ENCODE measurements around the gene NENF. TPM values are rescaled to one million over a fixed set of nuclear protein-coding genes. Genes with fewer than 3 reads are reported as not detected.

The NENF gene
- polyA plus RNA-seq, 1 of the 3 experiments (the other 2 are of a cell fraction): 78.7 TPM

- Histone ChIP-seq H3K27me3 (ENCODE audit: insufficient read depth) (no peaks in the 10 kb centered on the region), H3K79me2 (ENCODE audit: insufficient read depth) (no peaks in the 10 kb centered on the region), H4K20me1 (ENCODE audit: insufficient read depth) (no peaks in the 10 kb centered on the region), H2AFZ (ENCODE audit: low read depth) (no peak overlapping the region), H3K36me3 (replicated peaks in 1 of 2; ENCODE audit: control insufficient read depth in 1 of 2, insufficient read depth in 2 of 2, low read length in 1 of 2) (no peaks in the 10 kb centered on the region), H3F3A (replicated peaks; ENCODE audit: insufficient read depth) (no peaks in the 10 kb centered on the region), H3K4me1 (ENCODE audit: control insufficient read depth in 1 of 2, insufficient read depth in 2 of 2, low read depth in 1 of 2, low read length in 1 of 2) (peaks cover 0 to 5% of the 10 kb centered on the region in 2 experiments; a peak in 1 of 4 replicates), H3K9ac (no peak overlapping the region), H3K4me2 (no peak overlapping the region), H3K9me3 (no peaks in the 10 kb centered on the region), H3K27ac (ENCODE audit: low read depth in 2 of 2, low read length in 1 of 2) (no peak overlapping the region), H3K4me3 (ENCODE audit: low read depth in 2 of 2, low read length in 1 of 2) (no peak overlapping the region), H3K9me2 (no peaks in the 10 kb centered on the region)
- ChIA-PET POLR2A (no interaction called here), CTCF (interaction anchor here (0.8 to 8.4 kb wide), 4 partner anchors 9 to 398 kb away, joined by 4 to 187 read pairs (median 70); no protein-coding TSS in a partner anchor)
- WGBS (ENCODE audit: low lambda C conversion rate): 66% methylated on average over 3 of the region's 5 CpGs
- DNase-seq: no peak
- TF ChIP-seq GABPA (IDR thresholded peaks at IDR 0.05; ENCODE audit: low read depth) (no peak), FOXM1 (IDR thresholded peaks at IDR 0.05; ENCODE audit: low read depth) (no peak), EZH2phosphoT487 (IDR thresholded peaks at IDR 0.05; ENCODE audit: borderline replicate concordance, low read depth) (no peak), POLR2AphosphoS5 (IDR thresholded peaks at IDR 0.05; ENCODE audit: low read depth, low read length) (no peak), GATA2 (CRISPR knock-in tag; IDR thresholded peaks at IDR 0.05) (no peak), CHD2 (IDR thresholded peaks at IDR 0.05; ENCODE audit: low read length, partially characterized antibody) (no peak)
- TF ChIP-seq, protein P1, sequence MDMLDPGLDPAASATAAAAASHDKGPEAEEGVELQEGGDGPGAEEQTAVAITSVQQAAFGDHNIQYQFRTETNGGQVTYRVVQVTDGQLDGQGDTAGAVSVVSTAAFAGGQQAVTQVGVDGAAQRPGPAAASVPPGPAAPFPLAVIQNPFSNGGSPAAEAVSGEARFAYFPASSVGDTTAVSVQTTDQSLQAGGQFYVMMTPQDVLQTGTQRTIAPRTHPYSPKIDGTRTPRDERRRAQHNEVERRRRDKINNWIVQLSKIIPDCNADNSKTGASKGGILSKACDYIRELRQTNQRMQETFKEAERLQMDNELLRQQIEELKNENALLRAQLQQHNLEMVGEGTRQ (IDR thresholded peaks at IDR 0.05; ENCODE audit: borderline replicate concordance, low read depth, low read length): no peak
- TF ChIP-seq, protein P2, sequence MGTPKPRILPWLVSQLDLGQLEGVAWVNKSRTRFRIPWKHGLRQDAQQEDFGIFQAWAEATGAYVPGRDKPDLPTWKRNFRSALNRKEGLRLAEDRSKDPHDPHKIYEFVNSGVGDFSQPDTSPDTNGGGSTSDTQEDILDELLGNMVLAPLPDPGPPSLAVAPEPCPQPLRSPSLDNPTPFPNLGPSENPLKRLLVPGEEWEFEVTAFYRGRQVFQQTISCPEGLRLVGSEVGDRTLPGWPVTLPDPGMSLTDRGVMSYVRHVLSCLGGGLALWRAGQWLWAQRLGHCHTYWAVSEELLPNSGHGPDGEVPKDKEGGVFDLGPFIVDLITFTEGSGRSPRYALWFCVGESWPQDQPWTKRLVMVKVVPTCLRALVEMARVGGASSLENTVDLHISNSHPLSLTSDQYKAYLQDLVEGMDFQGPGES (IDR thresholded peaks at IDR 0.05; ENCODE audit: low read depth, low read length): no peak
Observed at GRCh38 chr1:212459656-212460055, 26.9 kb downstream of the NENF start.

GRCh38 chr1:212460376-212460775 lies 27.7 kb downstream of the NENF start:
- Histone ChIP-seq H3K9me2 (no peaks in the 10 kb centered on the region), H3K4me3 (ENCODE audit: low read depth in 2 of 2, low read length in 1 of 2) (no peak overlapping the region), H3K9me3 (no peaks in the 10 kb centered on the region), H3K9ac (no peak overlapping the region), H2AFZ (ENCODE audit: low read depth) (no peak overlapping the region), H4K20me1 (ENCODE audit: insufficient read depth) (no peaks in the 10 kb centered on the region), H3K27me3 (ENCODE audit: insufficient read depth) (no peaks in the 10 kb centered on the region), H3K4me2 (no peak overlapping the region), H3K79me2 (ENCODE audit: insufficient read depth) (no peaks in the 10 kb centered on the region), H3F3A (replicated peaks; ENCODE audit: insufficient read depth) (no peaks in the 10 kb centered on the region), H3K4me1 (ENCODE audit: control insufficient read depth in 1 of 2, insufficient read depth in 2 of 2, low read depth in 1 of 2, low read length in 1 of 2) (peaks cover 0 to 5% of the 10 kb centered on the region in 2 experiments; a peak in 1 of 4 replicates), H3K36me3 (replicated peaks in 1 of 2; ENCODE audit: control insufficient read depth in 1 of 2, insufficient read depth in 2 of 2, low read length in 1 of 2) (no peaks in the 10 kb centered on the region), H3K27ac (ENCODE audit: low read depth in 2 of 2, low read length in 1 of 2) (no peak overlapping the region)
- 64% methylated on average over 4 of the region's 9 CpGs for WGBS (ENCODE audit: low lambda C conversion rate)
- ChIA-PET CTCF (interaction anchor here (0.8 kb wide), 1 partner anchor 390 kb away, joined by 4 read pairs; no protein-coding TSS in a partner anchor), POLR2A (no interaction called here)
- DNase-seq: no peak
- no peak for TF ChIP-seq SMC3 (IDR thresholded peaks at IDR 0.05; ENCODE audit: low read depth, low read length)
- TF ChIP-seq TEAD4 (IDR thresholded peaks at IDR 0.05; ENCODE audit: borderline replicate concordance, insufficient read depth): no peak
- TF ChIP-seq USF1 (IDR thresholded peaks at IDR 0.05; ENCODE audit: borderline replicate concordance, low read depth): no peak
- no peak for TF ChIP-seq MEF2A (IDR thresholded peaks at IDR 0.05; ENCODE audit: borderline replicate concordance, low read depth)
- TF ChIP-seq RXRA (IDR thresholded peaks at IDR 0.05; ENCODE audit: borderline replicate concordance, low read depth): no peak
- no peak for TF ChIP-seq SIN3A (IDR thresholded peaks at IDR 0.05; ENCODE audit: borderline replicate concordance, low read depth, low read length)
- no peak for TF ChIP-seq YY1 (IDR thresholded peaks at IDR 0.05; ENCODE audit: low read depth)
- TF ChIP-seq CTCF (IDR thresholded peaks at IDR 0.05): no peak
- TF ChIP-seq, protein P3, sequence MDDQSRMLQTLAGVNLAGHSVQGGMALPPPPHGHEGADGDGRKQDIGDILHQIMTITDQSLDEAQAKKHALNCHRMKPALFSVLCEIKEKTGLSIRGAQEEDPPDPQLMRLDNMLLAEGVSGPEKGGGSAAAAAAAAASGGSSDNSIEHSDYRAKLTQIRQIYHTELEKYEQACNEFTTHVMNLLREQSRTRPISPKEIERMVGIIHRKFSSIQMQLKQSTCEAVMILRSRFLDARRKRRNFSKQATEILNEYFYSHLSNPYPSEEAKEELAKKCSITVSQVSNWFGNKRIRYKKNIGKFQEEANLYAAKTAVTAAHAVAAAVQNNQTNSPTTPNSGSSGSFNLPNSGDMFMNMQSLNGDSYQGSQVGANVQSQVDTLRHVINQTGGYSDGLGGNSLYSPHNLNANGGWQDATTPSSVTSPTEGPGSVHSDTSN (IDR thresholded peaks at IDR 0.05): no peak
- no peak for TF ChIP-seq EP300 (IDR thresholded peaks at IDR 0.05; ENCODE audit: borderline replicate concordance in 1 of 2, low read depth in 1 of 2, low read length in 1 of 2)
- no peak for TF ChIP-seq NFIC (IDR thresholded peaks at IDR 0.05; ENCODE audit: borderline replicate concordance)
- no peak for TF ChIP-seq RCOR1 (IDR thresholded peaks at IDR 0.05; ENCODE audit: low read length)
- TF ChIP-seq FOSL2 (IDR thresholded peaks at IDR 0.05; ENCODE audit: borderline replicate concordance, low read depth): no peak
- TF ChIP-seq FOXJ3 (CRISPR knock-in tag; IDR thresholded peaks at IDR 0.05): no peak
- TF ChIP-seq, protein P4, sequence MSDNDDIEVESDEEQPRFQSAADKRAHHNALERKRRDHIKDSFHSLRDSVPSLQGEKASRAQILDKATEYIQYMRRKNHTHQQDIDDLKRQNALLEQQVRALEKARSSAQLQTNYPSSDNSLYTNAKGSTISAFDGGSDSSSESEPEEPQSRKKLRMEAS (IDR thresholded peaks at IDR 0.05; ENCODE audit: low read depth): no peak

All from SK-N-SH (cell line).